ENCODE measurements around the gene DNASE2.

DNA sequence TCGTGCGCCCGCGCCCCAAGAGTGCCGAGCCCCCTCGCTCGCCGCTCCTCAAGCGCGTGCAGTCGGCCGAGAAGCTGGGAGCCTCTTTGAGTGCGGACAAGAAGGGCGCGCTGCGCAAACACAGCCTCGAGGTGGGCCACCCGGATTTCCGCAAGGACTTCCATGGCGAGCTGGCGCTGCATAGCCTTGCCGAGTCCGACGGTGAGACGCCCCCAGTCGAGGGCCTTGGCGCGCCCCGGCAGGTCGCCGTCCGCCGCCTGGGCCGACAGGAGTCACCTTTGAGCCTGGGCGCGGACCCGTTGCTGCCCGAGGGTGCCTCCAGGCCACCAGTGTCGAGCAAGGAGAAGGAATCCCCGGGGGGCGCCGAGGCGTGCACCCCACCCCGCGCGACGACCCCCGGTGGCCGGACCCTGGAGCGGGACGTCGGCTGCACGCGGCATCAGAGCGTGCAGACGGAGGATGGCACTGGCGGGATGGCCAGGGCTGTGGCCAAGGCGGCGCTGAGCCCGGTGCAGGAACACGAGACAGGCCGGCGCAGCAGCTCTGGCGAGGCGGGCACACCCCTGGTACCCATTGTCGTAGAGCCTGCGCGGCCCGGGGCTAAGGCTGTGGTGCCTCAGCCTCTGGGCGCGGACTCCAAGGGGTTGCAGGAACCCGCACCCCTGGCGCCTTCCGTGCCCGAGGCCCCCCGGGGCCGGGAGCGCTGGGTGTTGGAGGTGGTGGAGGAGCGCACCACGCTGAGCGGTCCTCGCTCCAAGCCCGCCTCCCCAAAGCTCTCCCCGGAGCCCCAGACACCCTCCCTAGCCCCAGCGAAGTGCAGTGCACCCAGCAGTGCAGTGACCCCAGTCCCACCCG is 7.1 kb downstream of the DNASE2 start:
- no peak for TF ChIP-seq FOXP2 (optimal IDR thresholded peaks at IDR 0.05; ENCODE audit: borderline replicate concordance, extremely low read depth, extremely low read length, insufficient read depth)
- TF ChIP-seq, protein P1, sequence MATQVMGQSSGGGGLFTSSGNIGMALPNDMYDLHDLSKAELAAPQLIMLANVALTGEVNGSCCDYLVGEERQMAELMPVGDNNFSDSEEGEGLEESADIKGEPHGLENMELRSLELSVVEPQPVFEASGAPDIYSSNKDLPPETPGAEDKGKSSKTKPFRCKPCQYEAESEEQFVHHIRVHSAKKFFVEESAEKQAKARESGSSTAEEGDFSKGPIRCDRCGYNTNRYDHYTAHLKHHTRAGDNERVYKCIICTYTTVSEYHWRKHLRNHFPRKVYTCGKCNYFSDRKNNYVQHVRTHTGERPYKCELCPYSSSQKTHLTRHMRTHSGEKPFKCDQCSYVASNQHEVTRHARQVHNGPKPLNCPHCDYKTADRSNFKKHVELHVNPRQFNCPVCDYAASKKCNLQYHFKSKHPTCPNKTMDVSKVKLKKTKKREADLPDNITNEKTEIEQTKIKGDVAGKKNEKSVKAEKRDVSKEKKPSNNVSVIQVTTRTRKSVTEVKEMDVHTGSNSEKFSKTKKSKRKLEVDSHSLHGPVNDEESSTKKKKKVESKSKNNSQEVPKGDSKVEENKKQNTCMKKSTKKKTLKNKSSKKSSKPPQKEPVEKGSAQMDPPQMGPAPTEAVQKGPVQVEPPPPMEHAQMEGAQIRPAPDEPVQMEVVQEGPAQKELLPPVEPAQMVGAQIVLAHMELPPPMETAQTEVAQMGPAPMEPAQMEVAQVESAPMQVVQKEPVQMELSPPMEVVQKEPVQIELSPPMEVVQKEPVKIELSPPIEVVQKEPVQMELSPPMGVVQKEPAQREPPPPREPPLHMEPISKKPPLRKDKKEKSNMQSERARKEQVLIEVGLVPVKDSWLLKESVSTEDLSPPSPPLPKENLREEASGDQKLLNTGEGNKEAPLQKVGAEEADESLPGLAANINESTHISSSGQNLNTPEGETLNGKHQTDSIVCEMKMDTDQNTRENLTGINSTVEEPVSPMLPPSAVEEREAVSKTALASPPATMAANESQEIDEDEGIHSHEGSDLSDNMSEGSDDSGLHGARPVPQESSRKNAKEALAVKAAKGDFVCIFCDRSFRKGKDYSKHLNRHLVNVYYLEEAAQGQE (IDR thresholded peaks at IDR 0.05; ENCODE audit: insufficient read depth in 1 of 2, low read depth in 2 of 2, low read length in 2 of 2), result no peak
- TF ChIP-seq POLR2AphosphoS5 (IDR thresholded peaks at IDR 0.05; ENCODE audit: low read depth, low read length), result no peak
- no peak for TF ChIP-seq TAF1 (IDR thresholded peaks at IDR 0.05; ENCODE audit: borderline replicate concordance, insufficient read depth, low read length)

All from PFSK-1 (cell line).